OCI-LY7 (cell line): ENCODE data around the gene PYDC1. TPM values are rescaled to one million over a fixed set of nuclear protein-coding genes. Genes with fewer than 3 reads are reported as not detected.
"Not testable (repeated sequence)": the region's sequence is repeated elsewhere in the genome, so short reads cannot be mapped to it uniquely, and the experiment has no call there.

Source experiments
- BruUV-seq: library from RNA; stranded (reverse); fragments of 400-500 nt; replicated peaks from 2 replicates; lab custom pipeline; 2021; lab: Mats Ljungman, UMichigan
- CTCF ChIA-PET: fragments of 300-600 bp; sonication (Branson Sonifier 250); formaldehyde crosslinking; loops from one replicate; lab custom pipeline; 2022; ENCODE audit warnings: antibody characterized with exemption; ENCODE audit not compliant: unreplicated experiment; lab: Charles Lee
- POLR2A ChIA-PET: fragments of 300-600 bp; sonication (Branson Sonifier 250); formaldehyde crosslinking; loops from one replicate; lab custom pipeline; 2022; ENCODE audit warnings: antibody characterized with exemption; lab: Charles Lee
- DNase-seq: peaks from one replicate; pipeline ENCODE4 v3.0.0-alpha.2; 2015; ENCODE audit warnings: low spot score
- H2AFZ ChIP-seq: fragments of 200-600 bp; sonication (generic), shearing (Covaris generic); 2 replicates; pipeline ENCODE4 v1.6.1; 2014; ENCODE audit warnings: mild to moderate bottlenecking, antibody characterized with exemption, low read length, moderate library complexity
- H3K27ac ChIP-seq: fragments of 200-600 bp; sonication (generic); 2 replicates; pipeline ENCODE4 v1.5.1; 2014; ENCODE audit warnings: mixed run types, low read depth, mild to moderate bottlenecking, moderate library complexity, low read length, inconsistent platforms; ENCODE audit not compliant: poor library complexity, severe bottlenecking
- H3K36me3 ChIP-seq: fragments of 200-600 bp; sonication (generic); 2 replicates; pipeline ENCODE4 v1.6.1; 2014; ENCODE audit warnings: mild to moderate bottlenecking, antibody characterized with exemption, low read length, moderate library complexity, mixed read lengths; ENCODE audit not compliant: insufficient read depth
- H3K4me1 ChIP-seq: fragments of 200-600 bp; sonication (generic); 2 replicates; pipeline ENCODE4 v1.5.1; 2014; ENCODE audit warnings: mild to moderate bottlenecking, low read length; ENCODE audit not compliant: insufficient read depth, poor library complexity, severe bottlenecking
- H3K4me2 ChIP-seq: fragments of 200-600 bp; sonication (generic); 2 replicates; pipeline ENCODE4 v1.6.1; 2014; ENCODE audit warnings: mild to moderate bottlenecking, low read length
- H3K4me3 ChIP-seq: fragments of 200-600 bp; sonication (generic); 2 replicates; pipeline ENCODE4 v1.5.1; 2014; ENCODE audit warnings: mild to moderate bottlenecking, low read depth, low read length; ENCODE audit not compliant: poor library complexity, severe bottlenecking
- H3K79me2 ChIP-seq: fragments of 200-600 bp; sonication (generic); 2 replicates; pipeline ENCODE4 v1.6.1; 2016; ENCODE audit warnings: low read depth, mild to moderate bottlenecking, low read length, moderate library complexity, mixed read lengths; ENCODE audit not compliant: insufficient read depth
- H3K9me2 ChIP-seq: fragments of 200-600 bp; sonication (generic); 2 replicates; pipeline ENCODE4 v1.6.1; 2016; ENCODE audit warnings: mild to moderate bottlenecking, low read length, mixed read lengths; ENCODE audit not compliant: insufficient read depth
- H3K9me3 ChIP-seq: fragments of 200-600 bp; sonication (generic); 2 replicates; pipeline ENCODE4 v1.6.1; 2014; ENCODE audit warnings: mild to moderate bottlenecking, mixed run types, low read length, mixed read lengths
- H4K20me1 ChIP-seq: fragments of 200-600 bp; sonication (generic); 2 replicates; pipeline ENCODE4 v1.6.1; 2014; ENCODE audit warnings: mild to moderate bottlenecking, antibody characterized with exemption, low read length, moderate library complexity, mixed read lengths; ENCODE audit not compliant: insufficient read depth
- CTCF ChIP-seq: fragments of 200-600 bp; sonication (generic); conservative IDR thresholded peaks from 2 replicates; pipeline ENCODE4 v1.5.1; 2014; ENCODE audit warnings: mild to moderate bottlenecking, antibody characterized with exemption, low read length, moderate library complexity, mixed read lengths
- EZH2phosphoT487 ChIP-seq: fragments of 200-600 bp; sonication (generic); IDR thresholded peaks from 2 replicates; pipeline ENCODE4 v1.6.1; 2018; ENCODE audit warnings: low read depth, borderline replicate concordance, mild to moderate bottlenecking, mixed run types, antibody characterized with exemption, low read length, moderate library complexity, mixed read lengths
- intact Hi-C: fragments of 100-400 bp; cut with micrococcal nuclease; formaldehyde crosslinking; loops from one replicate; pipeline ENCODE4 v1.10.0; 2022; ENCODE audit not compliant: unreplicated experiment
- total RNA-seq, 2 experiments: library from RNA; depleted of rRNA in 1 of 2; stranded (reverse); fragments of >200 nt in 1 of 2; shearing (Covaris generic) in 1 of 2; gene quantifications; 2 replicates each; pipeline ENCODE4 v1.2.3, GENCODE V29; 2014 to 2022

Gene PYDC1
- total RNA-seq, 2 experiments from 2014 or later: not detected

- Histone ChIP-seq H3K4me2 (peak overlapping the region; percentile 77), H3K4me3 (peak overlapping the region; percentile 69), H3K79me2 (no peaks in the 10 kb centered on the region), H3K4me1 (peaks cover 46% of the 10 kb centered on the region), H3K36me3 (peaks cover 17% of the 10 kb centered on the region), H2AFZ (no peak overlapping the region), H4K20me1 (no peaks in the 10 kb centered on the region), H3K9me2 (no peaks in the 10 kb centered on the region), H3K9me3 (no peaks in the 10 kb centered on the region), H3K27ac (no peak overlapping the region)
- POLR2A ChIA-PET: interaction anchor here (0.6 to 2.3 kb wide), 8 partner anchors 12 to 259 kb away, joined by 3 to 10 read pairs (median 4); partner anchors contain the start of genes FUS and TRIM72
- peak; percentile 49 for DNase-seq
- no TSS peak for BruUV-seq
- intact Hi-C loops: no loop called here
- CTCF ChIA-PET: interaction anchor here (0.6 kb wide), 1 partner anchor 75 kb away, joined by 3 read pairs; no protein-coding TSS in a partner anchor
- no peak for TF ChIP-seq EZH2phosphoT487
- TF ChIP-seq CTCF: peak; percentile 51
Measured at GRCh38 chr16:31200821-31201568, 15.9 kb downstream of the PYDC1 start.

GRCh38 chr16:31200111-31200510 lies 16.8 kb downstream of the PYDC1 start:
- H2AFZ ChIP-seq, H3K4me2 ChIP-seq, CTCF ChIA-PET, H3K9me2 ChIP-seq, intact Hi-C loops, H4K20me1 ChIP-seq, H3K79me2 ChIP-seq, H3K27ac ChIP-seq, H3K4me3 ChIP-seq, H3K9me3 ChIP-seq, BruUV-seq, DNase-seq: not testable (repeated sequence)
- peaks cover 26% of the 10 kb centered on the region for H3K36me3 ChIP-seq
- POLR2A ChIA-PET: interaction anchor here (0.6 to 0.7 kb wide), 2 partner anchors 27 to 250 kb away, joined by 4 to 8 read pairs; no protein-coding TSS in a partner anchor
- peaks cover 46% of the 10 kb centered on the region for H3K4me1 ChIP-seq

DNA sequence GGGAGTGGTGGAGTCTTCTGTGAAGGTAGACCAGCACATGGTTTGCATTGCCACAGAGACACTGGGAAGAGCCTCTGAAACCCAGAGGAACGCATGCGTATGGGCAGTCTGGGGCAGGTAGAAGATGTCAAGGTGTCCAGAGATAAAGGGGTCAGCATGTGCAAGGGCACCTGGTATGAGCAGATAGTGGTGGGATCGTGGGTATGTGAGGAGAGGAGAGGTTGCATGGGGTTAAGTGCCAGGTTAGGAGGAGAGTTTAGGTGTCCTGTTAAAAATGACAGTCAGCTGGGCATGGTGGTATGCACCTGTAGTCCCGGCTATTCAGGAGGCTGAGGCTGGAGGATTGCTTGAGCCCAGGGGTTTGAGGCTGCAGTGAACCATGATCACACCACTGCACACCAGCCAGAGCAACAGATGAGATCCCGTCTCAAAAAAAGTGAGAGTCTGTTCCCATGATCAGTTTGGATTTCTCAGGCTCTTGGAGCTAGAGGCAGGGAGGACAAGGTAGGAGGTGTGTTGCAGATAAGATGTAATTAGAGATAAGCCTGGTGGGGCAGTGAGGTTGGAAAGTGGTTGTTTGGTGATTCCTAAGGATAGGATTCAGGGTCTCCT lies 17.4 kb downstream of the PYDC1 start:
- intact Hi-C loops: no loop called here
- BruUV-seq: no TSS peak
- no peak for TF ChIP-seq EZH2phosphoT487
- TF ChIP-seq CTCF: no peak
- ChIA-PET POLR2A (interaction anchor here (1.0 kb wide), 1 partner anchor 16 kb away, joined by 4 read pairs; no protein-coding TSS in a partner anchor), CTCF (no interaction called here)
- Histone ChIP-seq H3K4me1 (peaks cover 46% of the 10 kb centered on the region), H4K20me1 (no peaks in the 10 kb centered on the region), H3K79me2 (no peaks in the 10 kb centered on the region), H3K4me3 (no peak overlapping the region), H3K36me3 (peaks cover 32% of the 10 kb centered on the region), H3K9me3 (no peaks in the 10 kb centered on the region), H3K4me2 (no peak overlapping the region), H3K9me2 (no peaks in the 10 kb centered on the region), H2AFZ (no peak overlapping the region), H3K27ac (no peak overlapping the region)
- DNase-seq: no peak
